ENCODE results near the gene PARM1.

The PARM1 gene

DNA sequence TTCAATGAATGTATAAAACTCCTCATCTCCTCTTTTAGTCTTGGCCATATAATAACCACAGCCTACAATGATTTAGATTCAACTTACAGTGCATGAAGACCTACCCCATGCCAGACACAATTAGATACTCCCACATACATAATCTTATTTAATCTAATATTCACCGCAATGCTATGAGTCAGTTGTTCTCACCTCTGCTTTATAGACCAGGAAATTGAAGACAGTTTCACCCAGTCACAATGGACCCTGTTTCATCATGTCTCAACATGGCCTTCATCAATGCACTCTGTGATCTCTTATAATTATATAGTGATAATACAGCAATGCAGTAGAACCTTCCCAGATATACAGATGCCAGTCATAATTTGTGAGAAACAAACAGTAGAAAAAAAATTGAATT is 148.6 kb downstream of the PARM1 start:
- H3K9ac ChIP-seq (ENCODE audit: low read length), result no peak overlapping the region
- H2AFZ ChIP-seq (ENCODE audit: low read depth, low read length, severe bottlenecking), result no peak overlapping the region
- H3K9me3 ChIP-seq (ENCODE audit: insufficient read depth, low read length), result no peaks in the 10 kb centered on the region
- H3K79me2 ChIP-seq (ENCODE audit: insufficient read depth, low read length), result no peaks in the 10 kb centered on the region
- no peak overlapping the region for H3K4me2 ChIP-seq (ENCODE audit: low read depth, low read length, poor library complexity, severe bottlenecking)
- H3K9me2 ChIP-seq (replicated peaks; ENCODE audit: insufficient read depth, low read length), result no peaks in the 10 kb centered on the region
- no peak for TF ChIP-seq EZH2phosphoT487 (conservative IDR thresholded peaks at IDR 0.05; ENCODE audit: low read length)
- TF ChIP-seq CTCF (IDR thresholded peaks at IDR 0.05; ENCODE audit: insufficient read depth, low read length, poor library complexity, severe bottlenecking), result no peak
- H3F3A ChIP-seq (ENCODE audit: insufficient read depth), result no peaks in the 10 kb centered on the region
- no peak overlapping the region for H3K4me3 ChIP-seq (ENCODE audit: insufficient read depth, low read length, poor library complexity, severe bottlenecking)
- no peaks in the 10 kb centered on the region for H3K27me3 ChIP-seq (ENCODE audit: low read length)
- H3K27ac ChIP-seq (ENCODE audit: low read depth, low read length), result no peak overlapping the region
- H4K20me1 ChIP-seq (ENCODE audit: low read depth, low read length), result no peaks in the 10 kb centered on the region
- no peaks in the 10 kb centered on the region for H3K36me3 ChIP-seq (ENCODE audit: low read length)

DNA sequence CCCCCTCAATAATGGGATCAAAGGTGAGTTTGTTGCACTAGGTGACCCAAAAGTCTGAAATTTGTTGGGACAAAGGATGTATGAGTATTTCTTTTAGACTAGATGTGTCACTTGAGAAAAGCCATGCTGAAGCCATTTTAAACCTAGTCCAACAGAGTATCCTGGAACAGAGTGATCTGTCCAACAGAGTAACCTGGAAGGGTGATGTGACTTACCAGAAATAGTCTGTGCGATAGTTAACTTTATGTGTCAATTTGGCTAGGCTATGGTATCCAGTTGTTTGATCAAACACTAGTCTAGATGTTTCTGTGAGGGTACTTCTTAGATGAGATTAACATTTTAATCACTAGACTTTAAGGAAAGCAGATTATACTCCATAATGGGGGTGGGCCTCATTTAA is 154.5 kb downstream of the PARM1 start:
- H2AFZ ChIP-seq (ENCODE audit: low read depth, low read length, severe bottlenecking), result no peak overlapping the region
- TF ChIP-seq EZH2phosphoT487 (conservative IDR thresholded peaks at IDR 0.05; ENCODE audit: low read length), result no peak
- TF ChIP-seq CTCF (IDR thresholded peaks at IDR 0.05; ENCODE audit: insufficient read depth, low read length, poor library complexity, severe bottlenecking), result no peak

DNA sequence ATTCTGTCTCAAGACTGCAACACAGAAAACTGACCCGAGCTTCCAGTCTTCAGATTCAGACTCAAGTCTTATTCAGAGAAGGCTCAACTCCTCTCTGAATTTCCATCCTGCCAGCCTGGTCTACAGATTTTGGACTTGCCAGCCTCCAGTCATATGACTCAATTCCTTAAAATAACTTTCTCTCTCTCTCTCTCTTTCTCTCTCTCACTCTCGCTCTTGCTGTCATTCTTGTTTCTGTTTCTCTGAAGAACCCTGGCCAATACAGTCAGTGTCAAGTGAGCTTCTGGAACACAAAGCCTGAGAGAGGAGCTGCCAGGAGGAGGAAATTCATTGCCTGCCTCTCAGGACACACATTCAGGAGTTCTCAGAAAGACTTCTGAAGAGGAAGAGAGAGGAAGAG is 154.9 kb downstream of the PARM1 start:
- no peak overlapping the region for H3K4me2 ChIP-seq (ENCODE audit: low read depth, low read length, poor library complexity, severe bottlenecking)
- no peaks in the 10 kb centered on the region for H3K36me3 ChIP-seq (ENCODE audit: low read length)
- H3K27ac ChIP-seq (ENCODE audit: low read depth, low read length), result no peak overlapping the region
- no peaks in the 10 kb centered on the region for H3K79me2 ChIP-seq (ENCODE audit: insufficient read depth, low read length)
- H3K9me2 ChIP-seq (replicated peaks; ENCODE audit: insufficient read depth, low read length), result no peaks in the 10 kb centered on the region
- no peak overlapping the region for H3K9ac ChIP-seq (ENCODE audit: low read length)
- H2AFZ ChIP-seq (ENCODE audit: low read depth, low read length, severe bottlenecking), result no peak overlapping the region
- H3K27me3 ChIP-seq (ENCODE audit: low read length), result no peaks in the 10 kb centered on the region
- H3K4me3 ChIP-seq (ENCODE audit: insufficient read depth, low read length, poor library complexity, severe bottlenecking), result no peak overlapping the region
- H3K9me3 ChIP-seq (ENCODE audit: insufficient read depth, low read length), result no peaks in the 10 kb centered on the region
- H3F3A ChIP-seq (ENCODE audit: insufficient read depth), result no peaks in the 10 kb centered on the region
- H4K20me1 ChIP-seq (ENCODE audit: low read depth, low read length), result no peaks in the 10 kb centered on the region
- no peak for TF ChIP-seq EZH2phosphoT487 (conservative IDR thresholded peaks at IDR 0.05; ENCODE audit: low read length)
- TF ChIP-seq CTCF (IDR thresholded peaks at IDR 0.05; ENCODE audit: insufficient read depth, low read length, poor library complexity, severe bottlenecking), result no peak

More for the DNA sequence above, 154.5 kb downstream of the PARM1 start:
- Histone ChIP-seq H3F3A (ENCODE audit: insufficient read depth) (no peaks in the 10 kb centered on the region), H3K9me3 (ENCODE audit: insufficient read depth, low read length) (no peaks in the 10 kb centered on the region), H3K4me2 (ENCODE audit: low read depth, low read length, poor library complexity, severe bottlenecking) (no peak overlapping the region), H3K9ac (ENCODE audit: low read length) (no peak overlapping the region), H3K27me3 (ENCODE audit: low read length) (no peaks in the 10 kb centered on the region), H3K27ac (ENCODE audit: low read depth, low read length) (no peak overlapping the region), H4K20me1 (ENCODE audit: low read depth, low read length) (no peaks in the 10 kb centered on the region), H3K9me2 (replicated peaks; ENCODE audit: insufficient read depth, low read length) (no peaks in the 10 kb centered on the region), H3K4me3 (ENCODE audit: insufficient read depth, low read length, poor library complexity, severe bottlenecking) (no peak overlapping the region), H3K79me2 (ENCODE audit: insufficient read depth, low read length) (no peaks in the 10 kb centered on the region), H3K36me3 (ENCODE audit: low read length) (no peaks in the 10 kb centered on the region)

All from SU-DHL-6 (cell line).